C4-2B (cell line): ENCODE results near the gene INPP4B.

Experiments used
- H3K27ac ChIP-seq: fragments of 450-650 bp; 2 replicates; pipeline ENCODE4 v1.5.1; 2017
- ZFX ChIP-seq: fragments of 450-650 bp; IDR thresholded peaks from 2 replicates; pipeline ENCODE4 v1.6.1; 2017
- TF ChIP-seq, protein P1 (sequence below): fragments of 450-650 bp; conservative IDR thresholded peaks from 2 replicates; pipeline ENCODE4 v1.5.1; 2017; ENCODE audit warnings: mild to moderate bottlenecking

INPP4B gene

DNA sequence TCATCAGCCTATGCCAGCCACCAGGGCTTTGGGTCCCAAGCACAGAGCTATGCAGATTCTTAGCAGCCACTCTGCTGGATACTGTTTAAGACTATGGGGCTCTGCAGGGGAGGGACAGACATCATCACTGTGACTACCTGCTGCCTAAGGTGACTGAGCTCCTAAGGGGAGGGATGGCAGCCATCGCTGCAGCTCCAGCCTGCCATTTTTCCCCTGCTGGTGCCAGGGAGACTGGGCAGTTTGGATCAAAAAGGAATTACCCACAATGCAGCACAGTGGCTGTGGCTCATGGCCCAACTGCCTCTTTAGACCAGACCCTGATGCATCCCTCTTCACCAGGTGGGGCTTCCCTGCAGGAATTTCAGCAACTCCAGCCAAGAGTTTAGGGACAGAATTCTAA is 28.6 kb upstream of the INPP4B start:
- H3K27ac ChIP-seq: no peak overlapping the region
- no peak for TF ChIP-seq ZFX
- TF ChIP-seq, protein P1, sequence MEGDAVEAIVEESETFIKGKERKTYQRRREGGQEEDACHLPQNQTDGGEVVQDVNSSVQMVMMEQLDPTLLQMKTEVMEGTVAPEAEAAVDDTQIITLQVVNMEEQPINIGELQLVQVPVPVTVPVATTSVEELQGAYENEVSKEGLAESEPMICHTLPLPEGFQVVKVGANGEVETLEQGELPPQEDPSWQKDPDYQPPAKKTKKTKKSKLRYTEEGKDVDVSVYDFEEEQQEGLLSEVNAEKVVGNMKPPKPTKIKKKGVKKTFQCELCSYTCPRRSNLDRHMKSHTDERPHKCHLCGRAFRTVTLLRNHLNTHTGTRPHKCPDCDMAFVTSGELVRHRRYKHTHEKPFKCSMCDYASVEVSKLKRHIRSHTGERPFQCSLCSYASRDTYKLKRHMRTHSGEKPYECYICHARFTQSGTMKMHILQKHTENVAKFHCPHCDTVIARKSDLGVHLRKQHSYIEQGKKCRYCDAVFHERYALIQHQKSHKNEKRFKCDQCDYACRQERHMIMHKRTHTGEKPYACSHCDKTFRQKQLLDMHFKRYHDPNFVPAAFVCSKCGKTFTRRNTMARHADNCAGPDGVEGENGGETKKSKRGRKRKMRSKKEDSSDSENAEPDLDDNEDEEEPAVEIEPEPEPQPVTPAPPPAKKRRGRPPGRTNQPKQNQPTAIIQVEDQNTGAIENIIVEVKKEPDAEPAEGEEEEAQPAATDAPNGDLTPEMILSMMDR: no peak; the same call in 1 of the 2 replicates

DNA sequence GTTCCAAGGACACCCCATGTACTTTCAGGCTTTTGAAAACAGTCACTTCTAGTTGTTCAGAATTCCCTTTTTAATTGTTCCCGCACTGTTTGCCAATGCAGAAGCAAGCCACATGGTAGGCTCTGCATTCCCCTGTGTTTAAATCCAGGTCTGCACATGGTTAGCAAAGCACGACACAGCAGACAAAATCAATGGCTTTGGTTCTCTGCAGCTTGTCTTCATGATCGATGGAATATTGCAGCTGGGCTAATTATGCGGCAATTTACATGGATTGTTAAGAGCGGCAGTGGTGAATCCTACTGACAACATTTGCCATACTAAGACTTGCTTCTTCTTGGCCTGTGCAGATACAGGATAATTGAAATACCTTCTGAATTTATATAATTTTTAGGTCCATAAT is 20.6 kb upstream of the INPP4B start:
- TF ChIP-seq ZFX: no peak
- TF ChIP-seq, protein P1: no peak
- H3K27ac ChIP-seq: no peak overlapping the region

DNA sequence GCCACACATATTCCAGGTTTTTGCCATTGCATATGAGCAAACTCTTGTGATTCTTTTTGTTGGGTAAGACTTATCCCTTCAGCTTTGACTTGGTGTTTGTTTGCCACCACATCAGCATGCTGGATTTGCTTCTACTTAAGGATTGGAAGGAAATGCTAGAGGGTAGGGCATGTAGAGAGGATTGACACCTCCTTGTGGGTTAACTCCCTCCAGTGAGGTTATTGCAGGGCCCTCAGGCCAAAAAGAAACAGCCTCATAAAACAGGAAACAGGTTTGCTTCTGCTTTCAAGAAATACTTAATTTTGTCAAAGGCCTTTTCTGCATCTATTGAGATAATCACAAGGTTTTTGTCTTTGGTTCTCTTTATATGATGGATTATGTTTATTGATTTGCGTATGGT is 15.2 kb upstream of the INPP4B start:
- no peak overlapping the region for H3K27ac ChIP-seq
- TF ChIP-seq ZFX: no peak
- TF ChIP-seq, protein P1: no peak

DNA sequence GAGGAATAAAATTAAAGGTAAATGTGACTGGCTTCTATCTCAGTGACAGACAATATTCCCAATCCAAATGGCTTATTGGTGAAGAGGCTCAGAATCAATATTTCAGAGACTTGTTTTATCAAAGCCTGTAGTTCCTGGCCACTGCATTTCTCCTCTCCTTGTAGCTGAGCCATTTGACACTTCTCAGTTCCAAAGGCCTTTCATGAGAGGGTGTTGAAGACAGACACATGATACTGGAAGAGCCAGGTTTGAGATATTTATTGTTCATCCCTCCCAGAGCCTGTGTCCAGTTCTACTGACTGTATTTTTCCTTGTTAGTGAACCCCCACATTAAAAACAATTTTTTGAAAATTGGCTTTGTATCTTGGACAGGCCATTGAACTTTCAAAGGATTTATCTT is 12.9 kb upstream of the INPP4B start:
- TF ChIP-seq ZFX: no peak
- TF ChIP-seq, protein P1: no peak
- no peak overlapping the region for H3K27ac ChIP-seq

DNA sequence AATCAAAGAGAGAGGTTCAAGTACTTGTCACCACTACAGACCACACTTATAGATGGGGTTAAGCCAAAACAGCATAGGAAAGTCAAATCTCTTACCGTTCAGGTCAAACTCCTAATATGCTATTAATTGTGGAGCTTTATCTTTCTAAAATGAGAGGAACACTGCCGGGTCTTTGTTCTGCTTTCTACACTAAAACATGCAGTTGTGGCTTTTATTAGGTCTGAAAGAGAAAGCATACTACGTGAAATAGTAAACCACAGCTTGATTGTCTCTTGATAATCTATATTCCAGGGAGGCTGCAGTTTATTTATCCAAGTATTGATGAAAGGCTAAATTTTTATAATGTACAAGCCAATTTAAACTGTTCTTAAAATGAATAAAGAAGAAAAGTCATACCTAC is 12.3 kb upstream of the INPP4B start:
- no peak overlapping the region for H3K27ac ChIP-seq
- no peak for TF ChIP-seq ZFX
- TF ChIP-seq, protein P1: no peak

DNA sequence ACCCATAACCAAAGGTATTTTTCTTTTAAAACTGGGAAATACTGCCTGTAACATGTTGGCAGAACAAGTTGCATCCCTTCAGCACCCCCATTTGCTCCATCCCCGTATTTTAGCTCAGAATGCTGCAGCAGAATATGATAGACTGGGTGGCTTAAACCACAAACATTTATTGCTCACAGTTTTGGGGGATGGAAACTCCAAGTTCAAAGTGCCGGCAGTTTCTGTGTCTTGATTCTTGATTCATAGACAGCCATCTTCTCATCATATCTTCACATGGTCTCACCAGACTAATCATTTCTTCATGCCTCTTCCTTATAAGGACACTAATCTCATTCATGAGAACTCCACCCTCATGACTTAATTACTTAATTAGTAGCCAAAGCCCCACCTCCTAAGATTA is 10.5 kb upstream of the INPP4B start:
- TF ChIP-seq, protein P1: no peak
- TF ChIP-seq ZFX: no peak
- H3K27ac ChIP-seq: no peak overlapping the region

DNA sequence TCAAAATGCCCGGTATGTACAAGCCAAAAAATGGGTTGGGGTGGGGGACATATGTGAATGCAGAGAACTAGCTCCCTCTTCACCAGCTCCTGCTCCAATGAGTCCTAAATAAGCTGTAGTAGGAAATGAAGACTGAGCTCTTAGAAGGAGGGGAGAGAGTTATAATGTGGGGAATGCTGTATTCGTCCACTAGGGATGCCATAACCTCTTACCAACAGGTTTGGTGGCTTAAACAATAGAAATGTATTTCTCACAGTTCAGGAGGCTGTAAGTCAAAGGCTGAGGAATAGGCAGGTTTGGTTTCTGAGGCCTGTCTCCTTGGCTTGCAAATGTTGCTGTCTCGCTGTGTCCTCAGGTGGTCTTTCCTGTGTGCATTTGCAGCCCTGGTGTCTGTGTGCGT is 4.4 kb upstream of the INPP4B start:
- H3K27ac ChIP-seq: no peak overlapping the region
- no peak for TF ChIP-seq ZFX
- TF ChIP-seq, protein P1: peak; percentile 39; the same call in 1 of the 2 replicates
